SH-SY5Y (cell line): ENCODE results near the gene ARVCF.

ENCODE experiments used
- GATA2 ChIP-seq: IDR thresholded peaks from 2 replicates; pipeline ENCODE4 v1.6.1; 2011; ENCODE audit warnings: mild to moderate bottlenecking, low read depth, low read length
- GATA3 ChIP-seq: IDR thresholded peaks from 2 replicates; pipeline ENCODE4 v1.6.1; 2011; ENCODE audit warnings: low read depth, mild to moderate bottlenecking, low read length, moderate library complexity

DNA sequence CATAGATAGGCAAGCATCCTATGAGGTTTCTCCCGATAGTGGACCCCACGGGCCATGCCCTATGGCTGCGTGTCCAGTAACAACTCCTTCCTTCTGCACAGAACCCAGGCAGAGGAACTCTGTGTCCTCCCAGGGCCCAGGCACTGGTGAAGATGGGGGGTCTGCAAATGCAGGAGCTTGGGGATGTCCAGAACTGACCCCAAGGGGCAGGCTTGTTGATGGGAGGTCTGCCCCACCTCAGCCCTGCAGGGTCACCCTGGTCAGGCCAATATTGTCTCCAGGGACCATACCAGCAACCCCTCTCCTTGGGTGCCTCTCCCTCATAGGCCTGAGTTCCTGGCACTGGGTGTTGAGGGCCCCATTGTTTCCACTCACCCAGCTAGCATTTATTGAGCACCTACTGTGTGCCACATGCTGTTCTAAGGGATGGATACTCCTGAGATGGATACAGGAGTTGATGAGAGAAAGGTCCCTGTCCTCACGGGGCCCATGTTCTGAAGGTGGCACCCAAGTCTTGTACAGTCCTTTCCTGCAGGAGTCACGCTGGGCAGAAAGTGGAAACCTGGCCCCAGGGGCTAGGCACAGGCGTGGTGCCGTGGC is 48.7 kb downstream of the ARVCF start:
- TF ChIP-seq GATA2 (no peak), GATA3 (no peak)
